Endothelial cell of umbilical vein (primary cell): ENCODE results near the gene MUC5AC. TPM values are rescaled to one million over a fixed set of nuclear protein-coding genes. Genes with fewer than 3 reads are reported as not detected.

Source experiments
- BruUV-seq: library from RNA; stranded (reverse); fragments of 400-500 nt; replicated peaks from 2 replicates; lab custom pipeline; 2021; lab: Mats Ljungman, UMichigan
- CTCF ChIA-PET: fragments of 300-600, 350-600 bp; sonication (Branson Sonifier 250); formaldehyde crosslinking; loops from one replicate; lab custom pipeline; 2021; ENCODE audit warnings: antibody characterized with exemption, inconsistent platforms; lab: Charles Lee
- POLR2A ChIA-PET: fragments of 300-600, 350-600 bp; sonication (Branson Sonifier 250); formaldehyde crosslinking; loops from one replicate; lab custom pipeline; 2021; ENCODE audit warnings: antibody characterized with exemption, inconsistent platforms; lab: Charles Lee
- DNase-seq: peaks from one replicate; pipeline ENCODE4 v3.0.0-alpha.2; 2011; ENCODE audit warnings: low read depth, low spot score
- FAIRE-seq: peaks from 2 replicates; lab custom pipeline; 2011; peaks lifted over from hg19 to GRCh38; lab: Jason Lieb, UNC
- H2AFZ ChIP-seq: 2 replicates; pipeline ENCODE4 v1.6.0; 2012; ENCODE audit warnings: low read depth, low read length, control low read depth, inconsistent platforms
- H3K27ac ChIP-seq: 2 replicates; pipeline ENCODE4 v1.5.1; 2011; ENCODE audit warnings: low read depth, mild to moderate bottlenecking, control low read depth, low read length, moderate library complexity; ENCODE audit not compliant: insufficient read depth
- H3K27me3 ChIP-seq, 2 experiments: 2 replicates each; pipeline versions ENCODE4 v1.6.0 to v1.6.1; 2011; ENCODE audit warnings: low read length in 2 of 2, mixed read lengths in 1 of 2; ENCODE audit not compliant: control insufficient read depth in 2 of 2, insufficient read depth in 2 of 2
- H3K36me3 ChIP-seq, 2 experiments: 2 replicates in 1 of 2; 3 replicates in 1 of 2; pipeline ENCODE4 v1.5.1; 2011; ENCODE audit warnings: low read length in 2 of 2, mild to moderate bottlenecking in 1 of 2, moderate library complexity in 1 of 2; ENCODE audit not compliant: control insufficient read depth in 2 of 2, insufficient read depth in 2 of 2; ENCODE audit errors: extremely low read depth in 1 of 2
- H3K4me1 ChIP-seq: 3 replicates; pipeline ENCODE4 v1.5.1; 2011; ENCODE audit warnings: mild to moderate bottlenecking, low read length; ENCODE audit not compliant: control insufficient read depth, insufficient read depth; ENCODE audit errors: extremely low read depth
- H3K4me2 ChIP-seq: 2 replicates; pipeline ENCODE4 v1.6.1; 2011; ENCODE audit warnings: low read length, control low read depth, mixed read lengths; ENCODE audit not compliant: insufficient read depth
- H3K4me3 ChIP-seq, 3 experiments: fragments of 200-600 bp in 1 of 3; sonication (generic), shearing (Covaris generic) in 1 of 3; replicated peaks in 1 of 3; 2 replicates each; pipeline ENCODE4 v1.5.1; 2011 to 2016; ENCODE audit warnings: control low read depth in 3 of 3, low read length in 3 of 3, mild to moderate bottlenecking in 2 of 3, inconsistent platforms in 1 of 3, low read depth in 1 of 3, moderate library complexity in 1 of 3; ENCODE audit not compliant: insufficient read depth in 1 of 3
- H3K79me2 ChIP-seq: 2 replicates; pipeline ENCODE4 v1.6.0; 2012; ENCODE audit warnings: low read length, inconsistent platforms; ENCODE audit not compliant: control insufficient read depth, insufficient read depth
- H3K9ac ChIP-seq: replicated peaks from 2 replicates; pipeline ENCODE3; 2011; ENCODE audit warnings: low read length, control low read depth; ENCODE audit not compliant: insufficient read depth; ENCODE audit errors: extremely low read depth
- H3K9me1 ChIP-seq: replicated peaks from 3 replicates; pipeline ENCODE4 v1.6.0; 2011; ENCODE audit warnings: mild to moderate bottlenecking, low read length; ENCODE audit not compliant: control insufficient read depth, insufficient read depth; ENCODE audit errors: extremely low read depth
- H3K9me3 ChIP-seq: replicated peaks from 2 replicates; pipeline ENCODE4 v1.5.1; 2012; ENCODE audit warnings: low read length, inconsistent platforms; ENCODE audit not compliant: control insufficient read depth, insufficient read depth
- H4K20me1 ChIP-seq: replicated peaks from 2 replicates; pipeline ENCODE3; 2011; ENCODE audit warnings: mild to moderate bottlenecking, low read length; ENCODE audit not compliant: control insufficient read depth, insufficient read depth; ENCODE audit errors: extremely low read depth
- EZH2 ChIP-seq: IDR thresholded peaks from 2 replicates; pipeline ENCODE4 v1.6.1; 2012; ENCODE audit warnings: borderline replicate concordance, low read depth, mild to moderate bottlenecking, moderate library complexity, low read length, inconsistent platforms; ENCODE audit not compliant: severe bottlenecking
- FOS ChIP-seq: IDR thresholded peaks from 2 replicates; pipeline ENCODE4 v1.6.1; 2011; ENCODE audit warnings: mild to moderate bottlenecking, low read length, moderate library complexity, borderline replicate concordance; ENCODE audit not compliant: insufficient read depth
- GATA2 ChIP-seq: IDR thresholded peaks from 2 replicates; pipeline ENCODE4 v1.7.0; 2011; ENCODE audit warnings: low read depth, mild to moderate bottlenecking, moderate library complexity, mixed read lengths, low read length; ENCODE audit not compliant: insufficient read length, insufficient read depth
- JUN ChIP-seq: IDR thresholded peaks from 2 replicates; pipeline ENCODE4 v1.6.1; 2011; ENCODE audit warnings: borderline replicate concordance, low read depth; ENCODE audit not compliant: insufficient read length, insufficient read depth
- MYC ChIP-seq: IDR thresholded peaks from one replicate; pipeline ENCODE4 v1.6.1; 2011; ENCODE audit warnings: mild to moderate bottlenecking, low read depth, low read length
- POLR2A ChIP-seq: IDR thresholded peaks from 2 replicates; pipeline ENCODE4 v1.6.1; 2012; ENCODE audit warnings: low read depth, mild to moderate bottlenecking, control low read depth, low read length
- POLR2AphosphoS5 ChIP-seq: IDR thresholded peaks from 2 replicates; pipeline ENCODE4 v1.6.1; 2012; ENCODE audit warnings: low read depth, mild to moderate bottlenecking, control low read depth, low read length, moderate library complexity; ENCODE audit not compliant: insufficient read depth
- dilution Hi-C: fragments of 300-500 bp; cut with MboI; formaldehyde crosslinking; loops from one replicate; pipeline ENCODE4 v1.15.0; 2019; ENCODE audit warnings: low sequenced_read_pairs; ENCODE audit not compliant: extremely low pct_ligation_motif_present
- intact Hi-C: fragments of 100-400 bp; cut with micrococcal nuclease; formaldehyde crosslinking; loops from one replicate; pipeline ENCODE4 v1.10.0; 2022
- polyA plus RNA-seq, 4 experiments: library from polyadenylated mRNA; depleted of rRNA in 3 of 4; stranded (reverse) in 3 of 4; unstranded in 1 of 4; fragments of >200 nt; gene quantifications; 2 replicates each; pipeline versions ENCODE4 v1.2.1 to v1.2.3, GENCODE V29; 2011 to 2012; ENCODE audit warnings: missing spikeins in 1 of 4
- total RNA-seq: library from RNA; stranded (reverse); gene quantifications from 2 replicates; pipeline ENCODE4 v1.2.3, GENCODE V29; 2021
- TF ChIP-seq, protein P1 (sequence below), 2 donors: IDR thresholded peaks; 1 replicate in 1 of 2; 2 replicates in 1 of 2; pipeline ENCODE4 v1.5.1; 2011; ENCODE audit warnings: low read length in 2 of 2, mild to moderate bottlenecking in 2 of 2, moderate library complexity in 2 of 2, control low read depth in 1 of 2, inconsistent platforms in 1 of 2, low read depth in 1 of 2; ENCODE audit not compliant: insufficient read depth in 1 of 2; ENCODE audit errors: extremely low read depth in 1 of 2
- TF ChIP-seq, protein P2 (sequence below): IDR thresholded peaks from 2 replicates; pipeline ENCODE4 v1.6.1; 2011; ENCODE audit not compliant: insufficient read depth, insufficient read length

MUC5AC gene
- total and polyA plus RNA-seq, 2 donors (not counting 3 experiments of a cell fraction or from before 2014, with no cell fraction given): not detected

DNA sequence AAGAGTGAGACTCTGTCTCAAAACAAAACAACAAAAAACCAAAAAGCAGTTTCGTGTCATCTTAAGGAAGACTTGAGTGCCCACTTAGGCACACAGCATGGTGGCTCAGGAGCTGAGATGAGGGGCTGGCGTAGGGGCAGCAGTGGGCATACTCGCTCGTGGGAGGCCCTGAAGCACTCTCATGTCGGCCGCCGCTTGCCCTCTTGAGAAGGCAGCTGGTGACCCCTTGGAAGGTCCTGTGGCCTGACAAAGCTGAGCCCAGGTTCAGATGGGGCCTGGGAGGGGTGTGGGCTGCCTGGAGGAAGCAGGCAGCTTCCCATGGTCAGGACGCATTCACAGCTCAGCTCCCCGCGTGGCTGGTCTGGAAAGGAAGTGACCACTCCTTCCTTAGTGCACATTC lies 80.1 kb downstream of the MUC5AC start:
- H3K27ac ChIP-seq: no peak overlapping the region
- H3K9me1 ChIP-seq: no peaks in the 10 kb centered on the region
- no peaks in the 10 kb centered on the region for H4K20me1 ChIP-seq
- no peak overlapping the region for H2AFZ ChIP-seq
- no peak overlapping the region for H3K4me3 ChIP-seq
- BruUV-seq: no TSS peak
- no peaks in the 10 kb centered on the region for H3K9me3 ChIP-seq
- DNase-seq (no peak), FAIRE-seq (no peak)
- no peak for TF ChIP-seq JUN
- TF ChIP-seq, protein P1, sequence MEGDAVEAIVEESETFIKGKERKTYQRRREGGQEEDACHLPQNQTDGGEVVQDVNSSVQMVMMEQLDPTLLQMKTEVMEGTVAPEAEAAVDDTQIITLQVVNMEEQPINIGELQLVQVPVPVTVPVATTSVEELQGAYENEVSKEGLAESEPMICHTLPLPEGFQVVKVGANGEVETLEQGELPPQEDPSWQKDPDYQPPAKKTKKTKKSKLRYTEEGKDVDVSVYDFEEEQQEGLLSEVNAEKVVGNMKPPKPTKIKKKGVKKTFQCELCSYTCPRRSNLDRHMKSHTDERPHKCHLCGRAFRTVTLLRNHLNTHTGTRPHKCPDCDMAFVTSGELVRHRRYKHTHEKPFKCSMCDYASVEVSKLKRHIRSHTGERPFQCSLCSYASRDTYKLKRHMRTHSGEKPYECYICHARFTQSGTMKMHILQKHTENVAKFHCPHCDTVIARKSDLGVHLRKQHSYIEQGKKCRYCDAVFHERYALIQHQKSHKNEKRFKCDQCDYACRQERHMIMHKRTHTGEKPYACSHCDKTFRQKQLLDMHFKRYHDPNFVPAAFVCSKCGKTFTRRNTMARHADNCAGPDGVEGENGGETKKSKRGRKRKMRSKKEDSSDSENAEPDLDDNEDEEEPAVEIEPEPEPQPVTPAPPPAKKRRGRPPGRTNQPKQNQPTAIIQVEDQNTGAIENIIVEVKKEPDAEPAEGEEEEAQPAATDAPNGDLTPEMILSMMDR (IDR thresholded peaks at IDR 0.05; ENCODE audit: extremely low read depth in 1 of 2, insufficient read depth in 1 of 2, low read depth in 1 of 2, low read length in 2 of 2): no peak
- no peak for TF ChIP-seq POLR2AphosphoS5
- no peak for TF ChIP-seq GATA2
- no peak for TF ChIP-seq POLR2A
- TF ChIP-seq, protein P2, sequence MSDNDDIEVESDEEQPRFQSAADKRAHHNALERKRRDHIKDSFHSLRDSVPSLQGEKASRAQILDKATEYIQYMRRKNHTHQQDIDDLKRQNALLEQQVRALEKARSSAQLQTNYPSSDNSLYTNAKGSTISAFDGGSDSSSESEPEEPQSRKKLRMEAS: no peak
- no peak for TF ChIP-seq FOS
- no peak for TF ChIP-seq EZH2
- TF ChIP-seq MYC: no peak
- intact Hi-C loops: no loop called here
- H3K4me2 ChIP-seq: no peak overlapping the region
- no peaks in the 10 kb centered on the region for H3K36me3 ChIP-seq
- no peaks in the 10 kb centered on the region for H3K27me3 ChIP-seq
- POLR2A ChIA-PET: no interaction called here
- no peaks in the 10 kb centered on the region for H3K4me1 ChIP-seq
- dilution Hi-C loops: no loop called here
- H3K79me2 ChIP-seq: no peaks in the 10 kb centered on the region
- CTCF ChIA-PET: no interaction called here
- H3K9ac ChIP-seq: no peak overlapping the region
